Spleen (tissue), 7 donors: ENCODE results near the gene COL1A2.

Experiments
- POLR2A ChIP-seq, 3 donors: fragments of 450-650 bp; IDR thresholded peaks; one replicate each; pipeline ENCODE4 v1.5.1; 2017; ENCODE audit warnings: antibody characterized with exemption in 3 of 3, mild to moderate bottlenecking in 1 of 3
- TF ChIP-seq, protein P1 (sequence below), 11 experiments: fragments of 200-600 bp in 7 of 11; fragments of 450-650 bp in 4 of 11; sonication (generic) in 4 of 11; IDR thresholded peaks in 8 of 11; conservative IDR thresholded peaks in 3 of 11; 1 replicate in 7 of 11; 2 replicates in 4 of 11; pipeline versions ENCODE4 v1.4.0 to v1.8.0; 2016 to 2021; ENCODE audit warnings: antibody characterized with exemption in 11 of 11, inconsistent platforms in 4 of 11, mild to moderate bottlenecking in 1 of 11
- donor health status: DM: no; HTN: no; CAD: no; lungs with moderate emphysema.
- donor health status: DM: no; HTN: no; CAD: no.
- donor health status: DM: no; HTN: no; CAD: no.

DNA sequence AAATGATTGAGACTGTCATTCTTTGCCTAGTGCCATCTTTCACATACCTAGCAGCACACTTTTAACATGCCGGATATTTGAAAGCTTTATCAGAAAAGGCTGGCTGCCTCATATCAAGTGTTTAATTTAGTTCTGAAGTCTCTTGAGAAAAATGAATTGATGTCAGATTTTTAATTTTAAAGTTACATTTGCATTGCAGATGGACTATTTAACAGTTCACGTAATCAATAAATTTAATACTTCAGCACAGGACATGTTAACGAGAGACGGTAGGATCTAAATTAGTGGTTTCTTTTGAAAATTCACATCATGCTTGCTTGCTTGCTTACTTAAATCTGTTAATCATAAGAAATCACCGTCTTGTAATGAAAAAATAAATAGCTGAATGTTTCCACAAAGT lies 51.6 kb downstream of the COL1A2 start:
- TF ChIP-seq, protein P1, sequence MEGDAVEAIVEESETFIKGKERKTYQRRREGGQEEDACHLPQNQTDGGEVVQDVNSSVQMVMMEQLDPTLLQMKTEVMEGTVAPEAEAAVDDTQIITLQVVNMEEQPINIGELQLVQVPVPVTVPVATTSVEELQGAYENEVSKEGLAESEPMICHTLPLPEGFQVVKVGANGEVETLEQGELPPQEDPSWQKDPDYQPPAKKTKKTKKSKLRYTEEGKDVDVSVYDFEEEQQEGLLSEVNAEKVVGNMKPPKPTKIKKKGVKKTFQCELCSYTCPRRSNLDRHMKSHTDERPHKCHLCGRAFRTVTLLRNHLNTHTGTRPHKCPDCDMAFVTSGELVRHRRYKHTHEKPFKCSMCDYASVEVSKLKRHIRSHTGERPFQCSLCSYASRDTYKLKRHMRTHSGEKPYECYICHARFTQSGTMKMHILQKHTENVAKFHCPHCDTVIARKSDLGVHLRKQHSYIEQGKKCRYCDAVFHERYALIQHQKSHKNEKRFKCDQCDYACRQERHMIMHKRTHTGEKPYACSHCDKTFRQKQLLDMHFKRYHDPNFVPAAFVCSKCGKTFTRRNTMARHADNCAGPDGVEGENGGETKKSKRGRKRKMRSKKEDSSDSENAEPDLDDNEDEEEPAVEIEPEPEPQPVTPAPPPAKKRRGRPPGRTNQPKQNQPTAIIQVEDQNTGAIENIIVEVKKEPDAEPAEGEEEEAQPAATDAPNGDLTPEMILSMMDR (IDR thresholded peaks at IDR 0.05 in 8 of 11, conservative IDR thresholded peaks at IDR 0.05 in 3 of 11): no peak
- TF ChIP-seq POLR2A (IDR thresholded peaks at IDR 0.05): no peak
